HG02571 (cell line): ENCODE data around the gene TECTA.
"Not testable (repeated sequence)": the region's sequence is repeated elsewhere in the genome, so short reads cannot be mapped to it uniquely, and the experiment has no call there.

Experiments
- ATAC-seq: cut with Tn5 transposase; IDR thresholded peaks from one replicate; pipeline ENCODE4 v1.9.1; 2021; ENCODE audit warnings: mild to moderate bottlenecking, moderate library complexity; ENCODE audit not compliant: unreplicated experiment

Gene TECTA

DNA sequence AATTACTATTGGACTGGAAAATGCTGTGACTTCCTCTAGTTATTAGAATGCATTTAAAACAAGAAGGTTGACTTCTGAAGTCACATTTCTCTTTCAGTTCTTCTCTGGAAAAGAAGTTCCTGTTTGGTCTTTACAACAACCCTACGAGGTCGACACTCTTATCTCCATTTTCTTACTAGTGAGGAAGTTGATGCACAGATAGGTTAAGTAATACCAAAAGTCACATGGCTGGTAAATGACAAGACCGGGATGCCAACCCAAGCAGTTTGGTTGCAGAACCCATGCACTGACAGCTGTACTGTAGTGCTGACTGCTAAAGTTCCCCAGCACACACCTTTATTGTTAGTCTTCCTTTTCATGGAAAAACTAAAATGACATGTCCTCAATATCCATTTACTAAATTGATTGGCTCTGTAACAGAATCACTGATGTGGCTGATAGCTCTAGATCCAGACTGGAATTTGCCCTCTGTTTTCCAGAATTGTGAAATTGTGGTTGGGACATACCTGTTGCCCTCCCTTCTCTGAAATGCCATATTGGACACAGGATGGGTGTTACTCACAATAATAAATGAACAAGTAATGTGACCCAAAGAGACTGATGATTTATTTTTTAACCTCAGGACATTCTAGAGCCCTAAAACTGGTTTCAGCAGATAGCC lies 9.4 kb upstream of the TECTA start:
- ATAC-seq = no peak

DNA sequence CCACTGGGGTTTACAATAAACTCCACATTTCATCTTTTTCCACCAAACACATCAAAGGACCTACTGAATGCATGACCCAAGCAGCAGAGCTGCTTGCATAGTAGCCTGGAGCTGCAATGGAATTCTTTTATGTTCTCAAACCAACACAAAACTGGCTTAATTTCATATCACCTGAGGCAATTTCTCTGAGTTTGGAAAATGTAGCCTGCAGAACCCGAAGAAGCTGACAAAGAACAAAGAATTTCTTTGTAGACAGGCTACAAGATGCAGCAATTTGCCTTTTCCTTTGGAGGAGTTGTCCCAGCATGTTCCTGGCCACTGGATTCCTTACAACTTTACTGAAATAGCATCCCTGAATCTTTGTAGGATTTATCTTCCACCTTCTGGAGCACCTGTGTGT lies 5.5 kb upstream of the TECTA start:
- no peak for ATAC-seq

DNA sequence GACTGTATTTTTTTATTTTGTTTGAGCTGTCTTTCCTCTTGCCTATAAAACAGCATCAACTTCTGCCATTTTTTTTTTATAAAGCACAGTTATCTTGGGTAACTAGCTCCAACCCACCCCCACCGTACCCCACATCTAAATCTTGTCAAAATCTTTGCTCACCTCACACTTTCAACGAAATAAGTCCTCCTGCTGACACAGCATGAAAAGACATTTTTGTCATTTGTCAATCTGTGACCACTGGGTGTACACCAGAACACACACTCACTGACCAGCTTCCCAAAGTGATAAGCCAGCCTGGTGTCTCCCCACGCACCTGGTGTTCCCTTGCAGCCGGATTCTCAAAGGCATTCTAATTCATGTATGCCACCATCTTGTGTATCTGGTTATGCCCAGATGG lies 1.7 kb upstream of the TECTA start:
- no peak for ATAC-seq

DNA sequence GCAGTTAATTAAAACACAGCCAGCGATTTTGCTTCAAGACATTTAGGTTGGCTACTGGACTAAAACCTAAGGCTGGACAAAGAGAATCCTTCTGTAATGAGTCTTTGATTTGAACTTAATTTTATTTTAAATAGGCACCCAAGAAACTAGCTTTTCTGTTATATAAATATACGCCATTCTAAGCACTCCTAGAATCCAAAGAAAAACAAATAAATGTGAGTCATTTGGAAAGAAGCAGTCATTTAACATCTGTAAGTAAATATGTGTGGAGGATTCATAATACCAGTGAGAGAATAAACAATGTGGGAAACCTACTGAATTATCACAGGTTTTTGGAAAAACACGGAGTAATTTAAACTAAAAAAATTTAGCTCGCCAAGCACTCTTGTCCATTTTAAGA lies 1.2 kb upstream of the TECTA start:
- ATAC-seq = no peak

DNA sequence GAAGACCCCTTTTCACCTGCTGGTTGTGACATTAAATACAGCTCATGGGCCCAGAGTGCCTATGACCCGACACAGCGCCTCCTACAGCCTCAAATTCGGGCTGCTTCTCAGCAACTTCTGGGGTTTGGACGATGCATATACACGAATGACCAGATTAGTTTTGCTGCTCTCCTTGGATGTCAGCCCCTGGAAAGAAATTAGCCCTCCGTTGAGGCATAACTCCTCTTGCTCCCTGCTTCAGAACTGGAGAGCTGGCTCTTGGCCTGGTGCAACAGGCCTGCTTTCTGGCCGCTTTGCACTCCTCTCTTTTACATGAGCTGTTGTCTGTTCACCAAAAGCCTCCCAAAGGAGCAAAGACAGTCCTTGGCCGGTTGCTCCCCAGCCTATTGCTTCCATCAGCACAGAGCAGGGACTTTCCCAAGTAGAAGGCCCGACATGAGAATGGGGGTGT lies 3.3 kb downstream of the TECTA start:
- ATAC-seq = no peak

DNA sequence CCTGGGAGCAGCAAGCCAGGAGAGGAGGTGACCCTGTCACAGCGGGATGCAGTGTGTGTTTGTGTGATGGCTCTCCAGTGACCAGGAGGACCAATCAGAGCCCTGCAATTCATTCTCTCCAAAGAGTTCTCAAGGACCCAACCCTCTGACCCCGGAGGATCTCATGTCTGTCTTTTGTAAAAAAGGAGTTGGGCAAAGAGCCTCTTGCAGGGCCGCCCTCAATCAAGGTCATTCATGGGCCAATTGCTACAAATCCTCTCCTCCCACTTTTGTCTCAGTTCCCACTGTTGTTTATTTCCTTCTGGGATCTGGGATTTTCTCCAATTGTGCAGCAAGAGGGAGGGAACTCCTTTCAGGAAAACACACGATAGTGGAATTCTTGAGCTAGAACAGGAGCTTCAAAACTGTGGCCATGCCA lies 4.0 kb downstream of the TECTA start:
- ATAC-seq = no peak

DNA sequence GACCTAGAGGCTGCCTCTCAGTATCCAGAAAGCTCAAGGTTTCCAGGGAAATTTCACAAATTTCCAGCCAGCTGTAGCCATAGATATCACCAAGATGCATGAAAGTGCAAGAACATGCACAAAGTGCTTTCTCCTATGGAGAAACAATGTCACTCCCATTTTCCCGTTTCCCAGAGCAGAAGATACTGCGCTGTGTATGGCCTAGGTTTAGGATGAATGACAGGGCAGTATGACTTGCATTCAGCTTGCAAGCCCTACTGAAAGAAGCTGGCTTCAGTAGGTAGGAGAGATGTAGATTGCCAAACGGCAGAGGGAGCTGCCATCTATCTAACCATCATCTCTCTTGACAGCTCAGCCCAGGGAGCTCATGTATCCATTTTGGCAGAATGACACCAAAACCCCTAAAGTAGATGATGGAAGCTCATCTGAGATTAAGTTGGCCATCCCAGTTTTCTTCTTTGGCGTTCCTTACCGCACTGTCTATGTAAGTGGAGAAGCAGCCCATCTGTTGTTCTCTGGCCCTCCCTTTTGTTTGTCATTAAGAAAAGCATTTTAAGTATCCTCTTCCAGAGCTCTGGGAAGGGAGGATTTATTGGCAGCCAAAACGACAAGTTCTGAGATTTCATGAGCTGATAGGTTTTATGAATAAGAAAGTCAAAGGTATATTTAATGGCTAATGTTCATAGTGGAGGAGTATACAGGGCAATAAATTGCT lies 4.6 kb downstream of the TECTA start:
- no peak for ATAC-seq

DNA sequence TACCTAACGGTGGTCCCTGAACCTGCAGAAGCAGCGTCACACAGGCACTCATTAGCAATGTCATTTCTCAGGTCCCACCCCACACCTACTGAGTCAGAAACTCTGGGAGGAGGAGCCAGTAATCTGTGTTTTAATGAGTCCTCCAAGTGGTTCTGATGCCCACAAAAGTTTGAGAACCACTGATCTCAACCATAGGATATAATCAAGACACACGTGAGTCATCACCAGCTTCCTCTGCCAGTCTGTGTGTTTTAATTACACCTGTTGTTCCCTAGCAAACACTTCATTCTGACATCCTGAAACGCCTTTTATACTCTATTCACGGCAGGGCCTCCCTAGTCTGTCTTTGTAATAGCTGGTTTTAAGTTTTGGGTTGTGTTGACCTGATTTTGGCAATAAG lies 5.8 kb downstream of the TECTA start:
- no peak for ATAC-seq

DNA sequence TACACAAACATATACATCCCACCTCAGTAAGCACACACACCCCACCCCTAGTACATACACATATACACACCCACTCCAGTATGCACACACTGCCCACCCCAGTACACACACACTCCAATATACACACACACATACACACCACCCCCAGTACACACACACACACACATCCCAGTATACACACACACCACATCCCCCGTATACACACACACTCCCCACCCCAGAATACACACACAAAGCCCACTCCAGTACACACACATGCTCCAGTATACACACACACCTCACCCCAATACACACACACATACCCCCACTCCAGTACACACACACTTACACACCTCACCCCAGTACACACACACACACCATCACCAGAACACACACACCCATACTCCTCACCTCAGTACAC lies 7.4 kb downstream of the TECTA start:
- ATAC-seq = no peak

DNA sequence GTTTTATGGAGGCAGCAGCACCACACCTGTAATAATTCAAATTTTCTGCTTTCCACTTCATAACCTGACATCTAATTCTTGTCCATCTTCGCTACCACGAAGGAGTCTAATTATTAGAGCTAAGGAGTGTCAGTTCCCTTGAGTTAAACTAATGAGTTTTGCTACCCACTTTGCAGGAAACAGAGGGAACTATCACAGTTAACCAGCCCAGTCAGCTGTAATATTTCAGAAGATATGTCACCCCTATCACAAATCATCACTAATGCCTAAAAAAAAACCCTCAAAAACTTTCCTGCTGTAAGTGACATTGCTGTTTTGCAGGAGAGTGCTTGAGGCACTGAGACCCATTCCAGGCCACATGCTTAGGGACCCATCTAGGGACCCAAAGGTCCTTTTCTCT lies 8.4 kb downstream of the TECTA start:
- no peak for ATAC-seq

DNA sequence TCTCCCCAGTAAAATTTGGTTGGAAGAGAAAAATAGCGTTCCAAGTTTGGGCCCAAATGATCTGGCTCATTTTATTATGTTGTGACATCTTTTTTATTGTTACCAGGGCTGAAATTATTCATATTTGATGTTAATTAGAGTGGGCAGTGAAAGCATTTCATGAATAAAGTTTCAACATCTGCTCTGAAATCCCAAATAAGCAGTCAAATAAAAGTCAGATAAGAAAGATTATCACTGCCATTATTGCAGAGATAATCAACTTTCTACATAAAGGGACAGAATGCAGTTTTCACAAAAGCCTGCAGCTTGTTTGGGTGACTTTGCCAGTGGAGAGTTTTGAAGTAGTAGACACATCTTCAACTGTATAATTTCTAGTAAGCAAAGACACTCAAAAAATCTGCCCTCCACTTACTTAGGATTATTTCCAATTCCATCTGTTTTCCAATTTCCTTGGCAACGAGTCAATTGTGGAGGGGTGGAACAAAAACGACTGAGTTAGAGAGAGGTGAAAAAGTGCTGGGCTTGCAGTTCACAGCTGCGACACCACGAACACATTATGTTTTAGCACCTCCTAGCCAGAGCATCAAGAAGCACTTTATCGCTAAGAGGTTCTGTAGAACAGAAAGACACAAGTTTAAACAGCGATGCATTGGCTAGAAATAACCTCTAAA lies 9.0 kb downstream of the TECTA start:
- ATAC-seq = no peak

DNA sequence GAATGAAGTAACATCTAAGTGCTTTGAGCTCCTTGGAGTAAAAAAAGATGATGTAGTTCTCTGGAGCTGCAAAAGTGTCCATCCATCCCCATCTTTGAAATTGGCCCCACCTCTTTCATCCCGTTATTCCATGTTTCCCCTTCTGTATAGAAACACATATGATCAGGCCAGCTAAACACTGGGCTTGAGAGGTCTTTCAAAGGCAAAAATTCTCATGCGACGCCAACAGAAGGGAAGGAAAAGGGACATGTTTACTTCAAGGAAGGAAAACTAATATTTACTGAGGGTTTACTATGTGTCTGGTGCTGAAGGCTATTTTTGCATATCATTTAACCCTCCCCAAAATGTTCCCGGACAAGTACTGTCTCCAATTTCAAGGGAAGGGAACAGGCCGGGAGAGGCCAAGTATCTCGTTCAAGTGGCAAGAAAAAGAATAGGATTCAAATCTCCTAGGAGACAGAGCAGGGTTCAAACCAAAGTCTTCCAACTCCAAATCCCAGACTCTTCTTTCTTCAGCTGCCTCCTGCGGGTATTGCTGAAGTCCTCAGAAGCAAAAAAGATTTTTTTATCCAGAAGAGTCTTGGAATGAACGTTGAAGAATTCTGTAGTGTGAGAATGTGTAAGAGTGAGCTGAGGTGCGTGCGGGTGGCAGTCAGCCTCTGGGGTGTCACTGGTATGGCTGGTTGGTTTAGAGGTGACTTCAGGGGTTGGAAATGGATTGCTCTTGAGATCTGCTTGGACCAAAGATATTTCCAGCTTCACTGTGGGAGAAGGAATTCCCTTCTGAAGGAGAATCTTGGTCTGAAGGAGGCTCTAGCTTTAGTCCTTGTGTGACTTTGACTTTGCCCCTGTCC lies 10.1 kb downstream of the TECTA start:
- no peak for ATAC-seq

DNA sequence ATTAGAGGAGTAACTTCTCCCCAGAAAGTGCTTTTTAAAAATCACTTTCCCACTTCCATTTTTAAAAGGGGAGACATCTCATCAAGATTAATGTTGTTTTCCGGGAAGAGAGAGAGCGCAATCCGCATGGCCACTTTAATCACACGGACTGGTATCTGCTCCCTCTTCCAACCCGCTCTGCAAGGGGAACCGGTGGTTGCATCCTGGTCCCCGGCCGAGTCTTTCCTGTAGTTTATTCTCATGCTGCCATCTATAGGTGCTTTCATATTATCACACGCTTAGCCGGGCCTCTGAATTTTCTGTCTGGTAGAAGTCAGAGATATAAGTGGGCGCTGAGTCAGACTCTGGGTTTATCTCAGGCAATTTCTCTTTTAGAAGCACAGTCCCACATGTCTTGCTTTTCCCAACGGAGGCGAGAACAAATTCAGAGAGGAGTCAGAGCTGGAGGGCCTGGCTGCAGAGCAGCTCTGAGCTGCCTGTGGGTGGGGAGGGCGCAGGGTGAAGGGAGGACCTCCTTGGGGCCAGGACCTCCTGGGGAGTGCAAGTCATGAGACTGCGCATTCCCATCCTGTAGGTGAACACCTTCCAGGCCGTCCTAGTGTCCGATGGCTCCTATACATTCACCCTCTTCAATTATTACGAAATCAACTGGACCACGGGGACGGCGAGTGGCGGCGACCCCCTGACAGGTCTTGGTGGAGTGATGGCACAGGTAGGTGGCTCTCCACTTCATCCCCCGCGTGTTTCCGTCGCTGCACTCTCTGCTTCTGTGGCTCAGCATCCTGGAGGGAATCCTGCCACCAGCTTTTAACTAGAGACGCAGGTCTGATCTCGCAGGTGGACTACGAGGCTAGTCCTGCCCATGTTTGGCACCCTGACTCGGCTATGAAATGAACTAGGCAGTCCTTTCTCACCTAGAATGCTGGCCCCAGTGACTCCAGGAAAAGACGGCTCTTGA lies 11.7 kb downstream of the TECTA start:
- peak; percentile 66 for ATAC-seq

DNA sequence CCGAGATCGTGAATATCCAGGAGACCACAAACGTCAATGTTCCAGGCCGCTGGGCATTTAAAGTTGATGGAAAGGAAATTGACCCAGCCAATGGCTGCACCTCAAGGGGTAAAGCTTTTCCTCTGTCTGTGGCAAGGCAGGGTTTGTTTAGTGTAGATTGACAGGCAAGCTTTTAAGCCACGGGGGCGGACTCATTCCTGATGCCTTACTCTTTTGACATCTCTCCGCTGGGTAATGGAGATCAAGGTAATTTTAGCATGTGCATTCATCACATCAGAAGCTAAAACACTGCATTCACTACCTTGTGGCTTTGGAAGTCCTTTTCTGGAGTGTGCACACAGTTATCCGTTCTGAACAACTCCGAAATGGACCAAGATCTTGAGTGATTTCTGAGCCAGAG lies 12.6 kb downstream of the TECTA start:
- ATAC-seq = no peak

DNA sequence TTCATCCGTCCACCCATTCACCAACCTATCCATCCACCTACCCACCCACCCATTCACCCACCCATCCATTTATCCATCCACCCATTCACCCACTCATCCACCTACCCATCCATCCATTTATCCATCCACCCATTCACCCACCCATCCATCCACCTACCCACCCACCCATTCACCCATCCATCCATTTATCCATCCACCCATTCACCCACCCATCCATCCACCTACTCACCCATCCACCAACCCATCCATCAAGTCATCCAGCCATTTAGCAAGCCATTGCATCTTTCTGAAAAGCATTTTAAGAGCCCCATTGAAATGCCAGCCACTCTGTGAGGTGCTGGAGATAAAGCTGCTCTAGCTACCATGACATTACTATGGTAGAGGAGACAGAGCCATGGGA lies 14.0 kb downstream of the TECTA start:
- ATAC-seq = not testable (repeated sequence)

DNA sequence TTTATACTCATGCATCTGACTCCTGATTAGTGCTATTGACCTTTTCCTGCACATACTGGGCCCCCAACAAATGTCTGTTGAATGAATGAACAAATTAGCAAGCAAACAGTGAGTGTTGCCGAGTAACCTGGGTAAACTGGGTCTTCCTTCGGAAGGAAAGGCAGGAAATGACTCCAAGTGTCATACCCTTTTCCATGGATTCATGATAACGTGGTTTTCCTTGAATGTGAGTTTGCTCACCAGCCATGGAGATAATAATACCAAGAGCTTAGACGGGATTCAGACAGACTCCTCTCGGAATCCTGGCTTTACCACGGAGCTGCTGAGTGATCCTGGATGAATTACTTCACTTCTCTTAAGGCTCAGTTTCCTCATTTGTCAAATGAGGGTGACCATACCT lies 16.7 kb downstream of the TECTA start:
- no peak for ATAC-seq

DNA sequence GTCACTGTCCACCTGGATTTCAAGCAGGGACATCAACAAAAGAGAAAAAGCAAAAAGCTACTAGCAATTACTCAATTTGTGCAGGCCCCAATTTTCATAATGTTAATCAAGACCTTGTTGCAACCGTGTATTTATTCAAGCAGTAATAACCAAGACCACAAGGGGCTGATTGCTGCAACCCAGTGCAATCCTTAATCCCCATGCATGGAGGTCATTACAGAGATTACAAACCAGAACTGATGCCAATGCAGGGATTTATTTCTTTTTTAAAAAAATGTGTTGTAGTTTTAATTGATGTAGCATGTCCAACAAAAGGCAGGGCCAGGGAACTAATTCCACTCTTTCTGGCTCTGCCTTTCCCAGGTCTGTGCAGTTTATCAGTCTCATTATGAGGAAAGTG lies 18.4 kb downstream of the TECTA start:
- no peak for ATAC-seq

DNA sequence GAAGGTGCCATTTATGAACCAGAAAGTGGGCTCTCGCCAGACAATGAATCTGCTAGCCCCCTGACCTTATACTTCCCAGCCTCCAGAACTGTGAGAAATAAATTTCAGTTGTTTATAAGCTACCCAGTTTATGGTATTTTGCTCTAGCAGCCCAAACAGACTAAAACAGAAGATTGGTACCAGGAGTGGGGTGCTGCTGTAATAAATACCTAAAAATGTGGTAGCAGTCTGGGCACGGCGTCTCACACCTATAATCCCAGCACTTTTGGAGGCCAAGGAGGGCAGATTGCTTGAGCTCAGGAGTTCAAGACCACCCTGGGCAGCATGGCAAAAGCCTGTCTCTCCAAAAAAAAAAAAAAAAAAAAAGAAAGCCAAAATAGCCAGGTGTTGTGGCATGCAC lies 21.3 kb downstream of the TECTA start:
- no peak for ATAC-seq

DNA sequence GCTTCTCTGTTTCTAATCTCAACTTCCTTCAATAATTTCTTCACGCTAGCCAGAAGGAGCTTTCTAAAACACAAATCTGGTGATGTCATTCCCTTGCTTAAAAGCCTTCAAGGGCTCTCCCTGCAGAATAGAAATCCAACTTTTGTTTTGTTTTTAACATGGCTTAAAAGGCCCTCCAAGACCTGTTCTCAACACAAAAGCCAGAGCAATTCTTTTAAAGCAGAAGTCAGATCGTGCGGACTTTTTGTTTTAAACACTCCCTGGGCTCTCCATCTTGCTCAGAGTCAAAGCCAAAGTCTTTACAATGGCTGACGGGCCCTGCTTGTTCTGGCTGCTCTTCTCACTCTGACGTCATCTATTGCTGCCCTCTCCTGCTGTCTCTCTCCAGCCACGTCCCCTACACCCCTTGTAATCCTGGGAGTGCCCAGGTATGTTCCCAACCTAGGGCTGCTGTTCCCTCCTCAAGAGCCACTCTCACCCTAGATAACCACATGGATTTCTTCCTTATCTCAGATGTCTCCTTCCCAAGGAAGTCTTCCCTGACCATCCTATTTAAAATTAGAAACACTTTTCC lies 22.5 kb downstream of the TECTA start:
- ATAC-seq = no peak

DNA sequence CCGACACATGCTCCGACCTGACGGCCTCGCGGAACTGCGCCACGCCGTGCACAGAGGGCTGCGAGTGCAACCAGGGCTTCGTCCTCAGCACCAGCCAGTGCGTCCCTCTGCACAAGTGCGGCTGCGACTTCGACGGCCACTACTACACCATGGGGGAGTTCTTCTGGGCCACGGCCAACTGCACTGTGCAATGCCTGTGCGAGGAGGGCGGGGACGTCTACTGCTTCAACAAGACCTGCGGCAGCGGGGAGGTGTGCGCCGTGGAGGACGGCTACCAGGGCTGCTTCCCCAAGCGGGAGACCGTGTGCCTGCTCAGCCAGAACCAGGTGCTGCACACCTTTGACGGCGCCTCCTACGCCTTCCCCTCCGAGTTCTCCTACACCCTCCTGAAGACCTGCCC lies 26.8 kb downstream of the TECTA start:
- no peak for ATAC-seq
